GM18511 (cell line): ENCODE results near the gene CMBL.

Experiments used
- ATAC-seq: cut with Tn5 transposase; IDR thresholded peaks from one replicate; pipeline ENCODE4 v1.9.1; 2021; ENCODE audit warnings: mild to moderate bottlenecking, moderate library complexity; ENCODE audit not compliant: unreplicated experiment

CMBL gene

GRCh38 chr5:10310835-10311570, 3.3 kb upstream of the CMBL start:
- ATAC-seq, result peak; percentile 53

GRCh38 chr5:10310066-10310779, 2.5 kb upstream of the CMBL start:
- no peak for ATAC-seq

GRCh38 chr5:10308844-10309243, 1.1 kb upstream of the CMBL start:
- no peak for ATAC-seq

GRCh38 chr5:10306806-10307205, 896 bp downstream of the CMBL start:
- ATAC-seq, result no peak

GRCh38 chr5:10306114-10306513, 1.6 kb downstream of the CMBL start:
- ATAC-seq, result no peak

- ATAC-seq, result no peak
These were observed 2.8 kb downstream of the CMBL start for GRCh38 chr5:10304932-10305331.

GRCh38 chr5:10303699-10304170, 4.0 kb downstream of the CMBL start:
- ATAC-seq, result no peak

- no peak for ATAC-seq
These were observed 4.5 kb downstream of the CMBL start for GRCh38 chr5:10303201-10303600.

GRCh38 chr5:10301842-10302610, 5.7 kb downstream of the CMBL start:
- no peak for ATAC-seq

- ATAC-seq, result no peak
These were observed 6.4 kb downstream of the CMBL start for GRCh38 chr5:10301266-10301665.

- no peak for ATAC-seq
These were observed 7.5 kb downstream of the CMBL start for GRCh38 chr5:10300246-10300645.

- no peak for ATAC-seq
These were observed 10.0 kb downstream of the CMBL start for GRCh38 chr5:10297646-10298204.

GRCh38 chr5:10295619-10296326, 11.9 kb downstream of the CMBL start:
- no peak for ATAC-seq

GRCh38 chr5:10293907-10294662, 13.6 kb downstream of the CMBL start:
- ATAC-seq, result no peak

GRCh38 chr5:10291692-10292339, 15.9 kb downstream of the CMBL start:
- ATAC-seq, result no peak

- ATAC-seq, result no peak
These were observed 17.3 kb downstream of the CMBL start for GRCh38 chr5:10290438-10290837.

- ATAC-seq, result no peak
These were observed 17.7 kb downstream of the CMBL start for GRCh38 chr5:10289991-10290390.

GRCh38 chr5:10289353-10289752, 18.3 kb downstream of the CMBL start:
- no peak for ATAC-seq

GRCh38 chr5:10288592-10289219, 19.0 kb downstream of the CMBL start:
- ATAC-seq, result peak; percentile 75
